ENCODE results near the gene CXCL17.
"Not testable (repeated sequence)": the region's sequence is repeated elsewhere in the genome, so short reads cannot be mapped to it uniquely, and the experiment has no call there.

CXCL17 gene

DNA sequence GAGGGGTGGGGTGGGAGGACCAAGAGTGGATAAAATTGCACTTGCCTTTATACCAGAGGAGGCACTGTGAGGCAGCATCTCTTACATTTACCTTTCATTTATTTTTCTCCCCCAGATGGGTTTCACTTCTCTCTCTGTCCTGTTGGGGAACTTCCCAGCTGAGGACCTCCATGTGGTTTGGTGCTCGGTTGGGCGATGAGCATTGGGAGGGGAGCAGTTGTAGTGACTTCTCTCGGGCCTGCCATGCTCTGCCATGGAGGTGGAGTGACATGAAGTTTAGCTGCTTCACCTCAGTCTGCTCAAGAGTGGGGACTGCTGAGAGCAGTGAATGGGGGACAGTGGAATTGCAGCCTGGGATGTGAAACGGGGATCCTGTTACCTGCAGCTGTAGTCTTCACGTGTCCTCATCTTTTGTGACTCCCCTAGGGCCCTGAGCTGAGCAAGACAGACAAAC lies 23.1 kb upstream of the CXCL17 start:
- DNase-seq (ENCODE audit: low read depth), result no peak

DNA sequence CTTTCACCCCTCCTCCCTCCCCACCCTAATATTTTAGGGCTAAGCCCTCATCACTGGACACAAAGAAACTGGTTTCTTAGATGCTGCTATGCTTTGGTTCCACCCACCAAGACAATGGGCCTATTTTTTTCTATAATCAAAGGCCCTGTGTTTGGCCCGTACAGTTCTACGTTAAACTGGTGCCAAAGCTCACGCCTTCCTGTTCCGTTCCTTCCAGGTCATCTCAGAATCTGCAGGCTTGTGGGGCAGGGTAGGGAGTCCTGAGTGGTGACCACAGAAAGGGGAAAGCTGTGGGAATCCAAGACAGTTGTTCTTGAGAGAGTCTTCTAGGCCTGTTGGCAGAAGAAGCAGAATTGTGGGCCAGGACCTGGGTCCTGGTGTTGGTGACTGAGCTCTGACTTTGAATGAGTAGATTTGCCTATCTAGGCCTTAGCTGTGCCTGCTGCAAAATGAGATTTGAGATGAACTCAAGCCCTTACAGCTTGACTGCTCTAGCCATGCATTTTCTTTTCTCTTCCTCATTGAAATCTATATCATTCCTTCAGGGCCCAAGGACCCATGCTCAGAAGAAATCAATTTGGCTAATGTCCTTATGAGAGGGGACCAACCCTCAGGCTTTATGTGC lies 19.1 kb upstream of the CXCL17 start:
- no peak for DNase-seq (ENCODE audit: low read depth)

DNA sequence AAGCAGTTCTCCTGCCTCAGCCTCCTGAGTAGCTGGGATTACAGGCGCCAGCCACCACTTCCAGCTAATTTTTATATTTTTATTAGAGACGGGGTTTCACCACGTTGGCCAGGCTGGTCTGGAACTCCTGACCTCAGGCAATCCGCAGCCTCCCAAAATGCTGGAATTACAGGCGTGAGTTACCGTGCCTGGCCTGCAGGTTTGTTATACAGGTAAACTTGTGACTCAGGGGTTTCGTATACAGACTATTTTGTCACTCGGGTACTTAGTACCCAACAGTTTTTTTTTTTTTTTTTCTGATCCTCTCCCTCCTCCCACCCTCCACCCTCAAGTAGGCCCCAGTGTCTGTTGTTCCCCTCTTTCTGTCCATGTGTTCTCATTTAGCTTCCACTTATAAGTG lies 18.5 kb upstream of the CXCL17 start:
- DNase-seq (ENCODE audit: low read depth), result not testable (repeated sequence)

DNA sequence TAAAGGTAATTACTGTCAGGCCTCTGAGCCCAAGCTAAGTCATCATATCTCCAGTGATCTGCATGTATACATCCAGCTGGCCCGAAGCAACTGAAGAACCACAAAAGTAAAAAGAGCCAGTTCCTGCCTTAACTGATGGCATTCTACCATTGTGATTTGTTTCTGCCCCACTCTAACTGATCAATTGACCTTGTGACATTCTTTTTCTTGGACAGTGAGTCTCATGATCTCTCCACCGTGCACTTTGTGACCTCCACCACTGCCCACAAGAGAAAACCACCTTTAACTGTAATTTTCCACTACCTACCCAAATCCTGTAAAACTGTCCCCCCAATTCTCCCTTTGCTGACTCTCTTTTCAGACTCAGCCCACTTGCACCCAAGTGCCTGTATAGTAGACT lies 17.2 kb upstream of the CXCL17 start:
- DNase-seq (ENCODE audit: low read depth), result no peak

DNA sequence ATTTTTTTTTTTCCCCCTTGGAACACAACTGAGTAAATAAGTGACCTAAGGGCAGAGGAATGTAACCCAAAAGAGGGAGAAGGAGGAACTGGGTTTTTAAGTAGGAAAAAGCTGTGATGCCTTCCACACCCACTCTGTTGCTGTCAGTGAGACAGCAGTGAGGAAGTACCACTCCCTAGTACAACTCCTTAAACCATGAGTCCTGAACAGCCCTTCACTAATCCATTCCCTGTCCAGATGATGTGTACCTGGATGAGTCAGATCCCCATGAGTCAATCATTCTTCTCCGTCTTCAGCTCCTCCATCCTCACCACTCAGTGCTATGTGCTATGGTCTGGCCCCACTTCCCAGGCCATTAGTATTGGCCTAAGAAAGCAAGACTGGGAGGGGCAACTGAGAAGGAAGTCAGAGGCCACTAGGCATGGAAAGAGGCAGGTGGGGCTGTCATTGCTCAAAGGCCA lies 12.9 kb upstream of the CXCL17 start:
- no peak for DNase-seq (ENCODE audit: low read depth)

DNA sequence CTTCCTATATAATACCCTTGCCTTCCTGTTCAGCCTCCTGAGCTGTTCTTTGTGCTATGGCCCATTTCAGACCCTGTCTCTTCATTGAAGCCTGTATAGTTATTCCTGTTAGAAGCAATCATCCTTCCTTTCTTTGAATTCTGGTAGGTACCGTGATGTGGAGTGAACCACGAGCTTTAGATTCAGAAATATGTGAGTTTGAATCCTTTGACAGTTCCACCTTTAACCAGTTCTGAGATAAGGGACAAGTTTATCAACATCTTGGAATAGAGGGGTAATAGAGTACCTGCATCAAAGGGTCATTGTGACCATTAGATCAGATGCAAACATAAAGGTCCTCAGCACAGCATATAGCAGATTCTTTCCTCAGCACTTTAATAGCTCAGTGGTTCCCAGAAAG lies 12.3 kb upstream of the CXCL17 start:
- no peak for DNase-seq (ENCODE audit: low read depth)

DNA sequence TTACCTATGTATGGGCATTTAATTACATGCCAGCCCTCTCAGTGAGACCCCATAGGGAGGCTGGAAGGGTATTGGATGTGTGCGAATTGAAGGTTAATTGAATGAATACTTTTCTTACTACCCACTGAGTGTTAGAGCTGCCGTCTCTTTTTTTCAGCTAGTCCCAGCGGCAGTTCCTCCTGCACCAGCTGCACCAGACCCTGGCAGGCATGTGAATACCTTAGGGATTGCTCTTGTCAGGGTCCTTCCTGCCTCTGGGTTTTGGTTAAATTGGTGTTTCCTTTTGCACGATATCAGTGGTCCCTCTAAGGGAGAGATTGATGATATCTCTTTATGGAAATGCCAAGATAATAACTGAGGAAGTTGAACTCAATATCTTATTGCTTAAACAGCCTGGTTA lies 9.8 kb upstream of the CXCL17 start:
- no peak for DNase-seq (ENCODE audit: low read depth)

DNA sequence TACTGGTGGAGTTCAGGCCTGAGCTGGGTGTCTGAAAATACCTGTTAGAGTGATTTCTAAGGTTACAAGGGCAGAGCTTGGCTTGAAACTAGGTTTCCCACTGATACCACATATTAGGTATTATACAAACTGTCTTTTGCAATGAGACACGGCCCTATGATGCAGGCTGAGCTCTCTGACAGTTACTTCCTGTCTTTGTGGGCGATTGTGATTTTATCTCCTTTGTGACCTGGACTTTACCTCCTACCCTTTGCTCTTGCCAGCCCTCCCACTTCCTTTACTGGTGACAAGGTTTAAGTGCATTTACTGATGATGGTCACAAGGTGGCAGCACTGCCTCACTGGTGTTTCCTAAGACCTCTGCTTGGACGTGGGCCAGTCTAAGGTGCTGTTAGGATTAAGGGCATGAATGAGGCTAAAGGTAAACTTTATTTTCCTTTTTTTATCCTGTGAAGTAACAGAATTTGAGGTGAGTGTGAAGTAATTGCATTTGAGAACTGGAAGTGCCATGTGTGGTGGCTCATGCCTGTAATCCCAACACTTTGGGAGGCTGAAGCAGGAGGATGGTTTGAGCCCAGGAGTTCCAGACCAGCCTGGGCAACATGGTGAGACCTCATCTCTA lies 7.7 kb upstream of the CXCL17 start:
- peak; percentile 53 for DNase-seq (ENCODE audit: low read depth)

DNA sequence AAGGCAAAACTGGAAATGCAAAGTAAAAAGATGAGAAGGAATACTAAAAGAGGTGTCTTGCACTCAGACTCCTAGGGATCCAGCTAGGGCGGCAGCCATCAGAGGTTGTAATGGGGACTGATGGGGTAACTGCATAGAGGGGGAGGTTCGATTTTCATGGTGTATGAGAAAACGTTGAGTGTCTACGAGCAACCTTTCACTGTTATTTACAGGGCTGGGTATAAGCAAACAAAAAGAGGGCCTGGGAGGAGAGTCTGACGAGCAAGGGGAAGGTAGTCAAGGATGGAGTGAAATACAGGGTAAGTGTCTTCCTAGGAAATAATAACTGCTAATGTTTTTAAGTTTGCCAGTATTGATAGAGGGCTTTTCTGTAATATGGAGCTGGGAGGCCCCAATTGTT lies 5.6 kb upstream of the CXCL17 start:
- not testable (repeated sequence) for DNase-seq (ENCODE audit: low read depth)

DNA sequence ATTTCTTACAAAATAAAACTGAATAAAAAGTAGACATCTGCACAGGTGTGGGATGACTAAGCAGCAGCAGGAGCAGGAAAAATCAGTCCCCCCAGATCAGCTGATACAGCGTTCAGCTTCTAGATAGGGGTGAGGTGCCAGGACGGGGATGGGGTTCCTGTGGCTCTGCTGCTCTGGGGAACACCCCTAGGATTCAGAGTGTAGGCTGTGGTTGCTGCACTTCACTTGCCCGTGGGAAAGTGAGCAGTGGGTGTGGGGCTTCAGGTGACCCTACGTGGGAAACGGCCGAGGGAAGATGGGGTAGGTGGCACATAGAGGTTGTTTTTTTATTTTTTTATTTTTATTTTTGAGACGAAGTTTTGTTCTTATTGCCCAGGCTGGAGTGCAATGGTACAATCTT lies 3.2 kb upstream of the CXCL17 start:
- DNase-seq (ENCODE audit: low read depth), result no peak

DNA sequence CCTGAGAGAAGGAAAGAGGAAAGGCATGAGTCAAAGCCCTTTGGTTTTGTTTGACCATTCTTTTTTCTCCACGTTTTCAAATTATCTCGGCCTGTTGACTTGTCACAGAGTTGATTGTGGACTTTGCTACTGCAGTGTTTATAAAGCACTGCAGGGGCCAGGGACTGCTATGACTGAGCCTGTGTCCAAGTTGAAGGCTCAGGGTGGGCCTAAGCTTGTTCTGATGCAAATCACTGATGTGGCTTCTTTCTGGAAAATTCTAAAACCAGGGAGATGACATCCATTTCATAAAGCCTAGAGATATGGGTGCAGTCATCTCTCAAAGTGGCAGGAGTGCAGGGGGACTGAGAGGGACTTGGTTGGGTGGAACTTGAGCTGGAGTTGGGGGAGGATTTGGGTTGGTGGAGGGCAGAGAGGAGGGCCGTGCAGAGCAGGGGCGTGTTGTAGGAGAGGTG lies 1.2 kb upstream of the CXCL17 start:
- no peak for DNase-seq (ENCODE audit: low read depth)

DNA sequence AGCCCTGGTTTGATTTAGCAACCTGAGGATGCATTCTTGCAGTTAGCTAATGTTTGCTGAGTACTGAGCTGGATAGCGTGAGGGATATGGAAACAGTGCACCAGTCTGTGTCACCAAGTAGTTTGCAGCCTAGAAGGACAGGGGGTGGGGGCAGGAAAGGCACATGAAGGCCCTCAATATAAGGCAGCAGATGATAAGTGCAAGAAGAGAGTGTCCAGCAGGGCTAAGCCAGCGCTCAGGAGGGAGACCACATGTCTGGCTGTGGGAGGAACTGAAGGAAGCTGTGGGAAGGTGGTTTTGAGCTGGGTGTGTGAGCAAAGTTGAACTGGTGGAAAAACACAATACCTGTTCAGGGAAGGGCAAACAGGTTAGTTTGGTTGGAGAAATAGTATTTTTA lies 1.7 kb downstream of the CXCL17 start:
- no peak for DNase-seq (ENCODE audit: low read depth)

DNA sequence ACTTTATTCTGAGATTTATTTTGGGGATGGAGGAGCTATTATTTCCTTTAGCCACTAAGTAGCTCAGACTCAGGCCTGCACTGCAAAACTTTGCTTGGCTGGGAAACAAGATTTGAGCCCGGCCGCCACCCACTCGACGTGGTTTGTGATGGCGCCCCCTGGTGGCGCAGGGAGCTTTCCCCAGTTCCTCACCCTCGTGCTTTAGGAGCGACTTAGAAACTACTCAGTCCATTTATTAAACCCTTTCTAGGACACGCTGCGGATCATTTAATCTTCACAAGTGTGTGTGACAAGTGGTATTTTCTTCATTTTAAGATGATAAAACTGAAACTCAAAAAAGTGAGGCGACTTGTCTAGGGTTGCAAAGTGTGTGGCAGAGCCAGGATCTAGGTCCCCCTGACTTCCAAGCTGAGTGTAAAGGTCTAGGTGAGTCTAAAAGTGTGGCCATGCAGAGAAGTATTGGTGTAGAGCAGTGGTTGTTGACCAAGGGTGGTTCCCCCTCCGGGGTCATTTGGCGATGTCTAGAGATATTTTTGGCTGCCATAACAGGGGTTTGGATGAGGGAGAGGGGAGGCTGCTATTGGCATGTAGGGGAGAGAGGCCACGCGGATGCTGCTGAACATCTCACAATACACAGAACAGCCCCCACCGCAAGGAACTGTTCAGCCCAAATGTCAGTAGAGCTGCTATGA lies 2.2 kb downstream of the CXCL17 start:
- DNase-seq (ENCODE audit: low read depth), result peak; percentile 67

DNA sequence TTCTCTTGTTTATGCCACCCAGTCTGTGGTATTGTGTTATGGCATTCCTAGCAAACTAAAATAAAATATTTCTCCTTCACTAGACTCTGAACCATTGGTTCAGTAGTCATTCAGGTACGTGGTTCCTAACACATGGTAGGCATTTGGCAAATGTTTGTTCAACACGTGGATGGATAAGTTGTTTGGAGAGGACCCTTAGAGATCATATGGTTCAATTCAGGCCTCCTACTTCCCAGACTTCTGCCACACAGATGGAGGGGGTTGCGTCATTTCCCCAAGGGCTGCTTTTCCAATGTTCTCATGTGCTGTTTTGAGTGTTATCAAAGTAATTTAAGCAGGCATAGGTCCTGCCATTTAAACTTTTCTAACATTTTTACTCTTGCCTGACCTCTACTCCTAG lies 6.7 kb downstream of the CXCL17 start:
- no peak for DNase-seq (ENCODE audit: low read depth)

DNA sequence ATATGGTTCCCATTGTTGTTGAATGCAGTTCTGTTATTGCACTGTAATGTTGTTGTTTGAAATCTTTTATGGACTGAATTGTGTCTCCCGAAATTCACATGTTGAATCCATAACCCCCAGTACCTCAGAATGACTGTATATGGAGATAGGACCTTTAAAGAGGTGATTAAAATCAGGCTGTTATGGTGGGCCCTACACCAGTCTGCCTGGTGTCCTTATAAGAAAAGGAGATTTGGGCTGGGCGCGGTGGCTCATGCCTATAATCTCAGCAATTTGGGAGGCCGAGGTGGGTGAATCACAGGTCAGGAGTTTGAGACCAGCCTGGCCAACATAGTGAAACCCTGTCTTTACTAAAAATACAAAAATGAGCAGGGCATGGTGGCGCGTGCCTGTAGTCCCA lies 7.4 kb downstream of the CXCL17 start:
- no peak for DNase-seq (ENCODE audit: low read depth)

DNA sequence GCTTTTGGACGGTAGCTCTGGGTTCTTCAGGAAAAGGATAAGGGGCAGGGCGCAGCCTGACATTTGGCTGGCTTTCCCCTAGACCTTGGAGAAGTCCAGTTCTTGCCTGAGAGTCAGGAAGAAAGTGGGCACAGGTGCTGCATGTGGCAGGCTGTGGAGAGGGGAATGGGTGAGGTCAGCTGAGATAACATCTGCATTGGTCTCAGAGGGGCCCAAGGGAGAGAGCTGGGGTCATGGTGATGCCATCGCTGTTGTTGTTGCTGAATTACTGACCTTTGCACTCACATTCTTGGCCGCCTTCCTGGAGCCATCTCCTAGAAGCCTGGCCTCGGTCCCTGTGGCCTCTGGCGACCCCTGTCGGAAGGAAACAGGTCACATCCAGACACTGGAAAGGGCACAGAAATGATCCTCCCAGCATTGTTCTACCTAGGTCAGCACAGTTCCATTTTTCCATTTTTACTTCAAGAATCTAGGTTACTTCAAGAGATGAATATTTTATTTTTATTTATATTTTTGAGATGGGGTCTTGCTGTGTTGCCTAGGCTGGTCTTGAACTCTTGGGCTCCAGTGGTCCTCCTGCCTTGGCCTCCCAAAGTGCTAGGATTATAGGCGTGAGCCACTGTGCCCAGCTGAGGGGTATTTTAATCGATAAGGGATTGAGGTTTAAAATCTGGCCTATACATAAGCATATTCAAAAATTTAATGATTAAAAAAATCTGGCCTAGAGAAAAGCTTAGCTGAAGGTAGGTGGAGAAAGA lies 9.1 kb downstream of the CXCL17 start:
- peak; percentile 32 for DNase-seq (ENCODE audit: low read depth)

DNA sequence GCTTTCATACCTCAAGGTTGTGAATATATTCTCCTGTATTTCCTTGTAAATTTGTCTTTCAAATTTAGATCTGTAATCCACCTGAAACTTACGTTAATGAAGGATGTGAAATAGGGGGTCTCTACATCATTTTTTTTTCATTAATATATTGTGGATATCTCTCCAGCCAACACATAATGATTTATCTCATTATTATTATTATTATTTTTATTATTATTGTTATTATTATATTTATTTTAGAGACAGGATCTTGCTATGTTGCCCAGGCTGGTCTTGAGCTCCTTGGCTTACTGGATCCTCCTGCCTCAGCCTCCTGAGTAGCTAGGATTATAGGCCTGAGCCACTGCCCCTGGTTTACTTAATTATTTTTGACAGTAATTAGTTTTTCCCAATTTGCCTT lies 11.3 kb downstream of the CXCL17 start:
- DNase-seq (ENCODE audit: low read depth), result no peak

DNA sequence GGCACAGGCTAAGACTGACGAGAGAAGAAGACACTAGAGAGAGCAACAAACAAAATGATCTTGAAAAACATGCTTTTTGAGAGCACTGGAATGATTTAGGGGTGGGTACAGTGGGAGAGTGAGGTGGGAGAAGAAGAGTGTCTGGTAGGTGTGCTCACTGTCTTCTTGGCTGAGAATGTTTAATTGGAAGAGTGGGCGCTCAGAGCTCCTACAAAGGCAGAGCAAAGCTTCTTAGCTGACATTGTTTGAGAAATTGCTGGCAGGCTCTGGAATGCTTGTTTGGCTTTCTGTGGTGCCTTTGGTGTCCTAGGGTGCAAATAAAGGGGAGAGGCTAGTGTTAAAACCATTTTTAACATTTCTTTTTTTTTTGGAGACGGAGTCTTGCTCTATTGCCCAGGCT lies 14.1 kb downstream of the CXCL17 start:
- no peak for DNase-seq (ENCODE audit: low read depth)

DNA sequence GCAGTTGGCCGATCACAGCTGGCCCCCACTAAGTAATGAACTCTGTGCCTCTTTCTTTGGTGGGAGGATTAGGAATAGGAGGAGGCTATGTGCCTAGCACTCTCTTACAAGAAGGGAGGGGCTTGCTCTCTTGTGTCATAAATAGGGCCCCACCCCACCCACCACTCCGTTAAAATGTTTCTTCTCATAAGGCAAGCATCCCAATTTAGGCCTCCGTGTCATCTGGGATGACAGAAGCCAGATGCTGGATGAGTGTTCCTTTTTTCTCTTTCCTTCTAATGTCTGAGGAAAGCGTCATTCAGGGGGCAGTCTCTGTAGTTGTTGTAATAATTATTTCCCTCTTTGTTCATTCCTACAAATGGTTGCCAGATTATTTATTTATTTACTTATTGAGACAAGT lies 15.4 kb downstream of the CXCL17 start, which contains the start of gene LIPE:
Gene LIPE, minus strand, starts transcription at position 76 of the 400 bp plus-strand sequence. CDS start 239 bp downstream, outside the sequence.
- DNase-seq (ENCODE audit: low read depth), result no peak

DNA sequence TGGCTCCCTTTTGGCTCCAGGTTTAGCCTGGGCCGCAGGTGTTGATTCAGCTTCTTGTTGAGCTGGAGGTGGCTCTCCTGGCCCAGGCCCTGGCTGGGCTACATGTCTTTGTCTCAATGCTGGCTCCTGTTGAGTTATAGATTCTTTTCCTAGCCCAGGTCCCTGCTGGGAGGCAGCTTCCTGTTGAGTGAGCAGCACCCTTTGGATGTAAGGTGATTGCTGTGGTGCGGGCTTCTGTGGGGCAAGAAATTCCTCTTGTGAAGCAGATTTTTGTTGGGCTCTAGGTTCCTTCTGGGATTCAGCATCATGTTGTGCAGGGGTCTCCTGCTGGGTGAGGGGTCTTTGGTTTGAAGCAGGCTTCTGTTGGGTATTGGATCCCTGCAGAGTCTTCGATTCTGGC lies 16.1 kb downstream of the CXCL17 start:
- DNase-seq (ENCODE audit: low read depth), result no peak

DNA sequence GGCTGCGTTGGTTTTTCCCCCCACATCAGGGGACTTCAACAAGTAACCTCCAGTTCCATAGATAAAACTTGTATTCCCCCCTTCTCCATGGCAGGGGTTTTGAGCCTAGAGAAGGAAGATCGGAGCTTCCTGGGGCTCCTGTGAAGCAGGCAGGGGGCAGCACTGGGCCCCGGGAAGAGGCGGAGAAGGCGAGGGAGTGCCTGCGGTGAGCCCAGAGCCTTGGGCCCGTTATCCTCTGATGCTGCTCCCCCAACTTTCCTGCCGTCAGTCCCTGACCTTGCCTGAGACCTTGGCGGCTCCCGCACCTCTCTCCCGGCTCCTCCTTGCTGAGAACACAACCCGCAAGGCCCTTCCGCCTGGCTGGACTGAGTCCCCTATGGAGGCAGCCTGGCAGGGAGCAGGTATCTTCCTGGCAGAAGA lies 18.0 kb downstream of the CXCL17 start:
- DNase-seq (ENCODE audit: low read depth), result no peak

DNA sequence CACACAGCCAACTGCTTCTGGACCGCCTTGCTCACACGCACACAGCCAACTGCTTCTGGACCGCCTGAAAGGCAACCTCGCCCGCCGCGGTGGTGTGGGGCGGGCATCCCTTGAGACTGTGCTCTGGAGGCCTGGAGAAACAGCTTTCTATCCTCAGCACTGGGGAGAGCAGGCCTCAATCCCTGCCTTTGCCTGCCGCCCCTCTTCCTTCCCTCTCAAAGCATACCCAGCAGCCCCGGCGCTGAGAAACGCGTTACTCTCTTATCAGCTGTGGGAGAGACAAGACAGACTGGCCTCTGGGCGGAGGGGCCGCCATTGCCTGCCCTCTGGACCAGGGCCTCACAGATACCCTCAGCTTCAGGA lies 18.4 kb downstream of the CXCL17 start:
- DNase-seq (ENCODE audit: low read depth), result no peak

Measured in stimulated activated CD8-positive, alpha-beta memory T cell treated with anti-CD3 and anti-CD28 coated beads, Interleukin-15, amount 100 ng/mL, for 1 hour (primary cell).